ENCODE results near the gene TLCD2.

- no peak for TF ChIP-seq EZH2 (IDR thresholded peaks at IDR 0.05; ENCODE audit: borderline replicate concordance, low read depth, low read length, poor library complexity, severe bottlenecking)
- TF ChIP-seq CTCF (conservative IDR thresholded peaks at IDR 0.05; ENCODE audit: low read depth, low read length) = no peak; the same call in 1 of the 2 replicates
These were observed 6.1 kb upstream of the TLCD2 start for GRCh38 chr17:1716076-1716911.
